ENCODE data around the gene FAM20C.

Gene FAM20C

GRCh38 chr7:159370-160270, 32.8 kb upstream of the FAM20C start:
- DNase-seq = no peak

GRCh38 chr7:160958-161725, 31.2 kb upstream of the FAM20C start:
- no peak for DNase-seq

- DNase-seq = no peak
Observed at GRCh38 chr7:162632-163297, 29.6 kb upstream of the FAM20C start.

GRCh38 chr7:163298-163695, 29.1 kb upstream of the FAM20C start:
- DNase-seq = no peak

GRCh38 chr7:163971-164881, 28.1 kb upstream of the FAM20C start:
- DNase-seq = no peak

GRCh38 chr7:164882-165660, 27.3 kb upstream of the FAM20C start:
- DNase-seq = no peak

- DNase-seq = no peak
Observed at GRCh38 chr7:165661-166337, 26.6 kb upstream of the FAM20C start.

- no peak for DNase-seq
Observed at GRCh38 chr7:166338-167060, 25.9 kb upstream of the FAM20C start.

- DNase-seq = no peak
Observed at GRCh38 chr7:167090-167855, 25.1 kb upstream of the FAM20C start.

- DNase-seq = no peak
Observed at GRCh38 chr7:167976-168791, 24.2 kb upstream of the FAM20C start.

GRCh38 chr7:169276-170172, 22.8 kb upstream of the FAM20C start:
- no peak for DNase-seq

GRCh38 chr7:170551-171363, 21.6 kb upstream of the FAM20C start:
- DNase-seq = no peak

GRCh38 chr7:171364-171904, 20.9 kb upstream of the FAM20C start:
- no peak for DNase-seq

- no peak for DNase-seq
Observed at GRCh38 chr7:171912-172515, 20.4 kb upstream of the FAM20C start.

GRCh38 chr7:173209-173918, 19.0 kb upstream of the FAM20C start:
- DNase-seq = no peak
